Parathyroid adenoma (tissue), 2 donors: ENCODE data around the gene ATG5.
A peak's percentile ranks its signal among the peaks of the same experiment; 100 is the strongest.

Experiments
- H2AFZ ChIP-seq: fragments of 300-600 bp; sonication (generic); one replicate; pipeline ENCODE4 v1.7.0; 2017; ENCODE audit warnings: antibody characterized with exemption, mild to moderate bottlenecking
- H3K27ac ChIP-seq: fragments of 300-600 bp; sonication (generic); one replicate; pipeline ENCODE4 v1.7.0; 2017
- H3K27me3 ChIP-seq: fragments of 300-600 bp; sonication (generic); one replicate; pipeline ENCODE4 v1.7.0; 2017; ENCODE audit warnings: low read length; ENCODE audit not compliant: control insufficient read depth, insufficient read depth
- H3K36me3 ChIP-seq: fragments of 300-600 bp; sonication (generic); one replicate; pipeline ENCODE4 v1.7.0; 2017; ENCODE audit warnings: low read length; ENCODE audit not compliant: control insufficient read depth, insufficient read depth
- H3K4me1 ChIP-seq: fragments of 300-600 bp; sonication (generic); one replicate; pipeline ENCODE4 v1.7.0; 2017; ENCODE audit warnings: control low read depth
- H3K4me2 ChIP-seq: fragments of 300-600 bp; sonication (generic); one replicate; pipeline ENCODE4 v1.7.0; 2017; ENCODE audit warnings: low read length
- H3K4me3 ChIP-seq: fragments of 300-600 bp; sonication (generic); one replicate; pipeline ENCODE4 v1.7.0; 2017; ENCODE audit warnings: low read depth, low read length
- H3K79me2 ChIP-seq: fragments of 300-600 bp; sonication (generic); one replicate; pipeline ENCODE4 v1.7.0; 2017; ENCODE audit warnings: control low read depth
- H3K9ac ChIP-seq: fragments of 300-600 bp; sonication (generic); one replicate; pipeline ENCODE4 v1.7.0; 2017; ENCODE audit warnings: mild to moderate bottlenecking
- H3K9me3 ChIP-seq: fragments of 300-600 bp; sonication (generic); one replicate; pipeline ENCODE4 v1.7.0; 2017; ENCODE audit warnings: low read length; ENCODE audit not compliant: control insufficient read depth
- CTCF ChIP-seq: fragments of 300-600 bp; sonication (generic); IDR thresholded peaks from one replicate; pipeline ENCODE4 v1.7.0; 2017; ENCODE audit warnings: antibody characterized with exemption, mild to moderate bottlenecking
- donor health status: primary hyperparathyroidism.

ATG5 gene

GRCh38 chr6:106359959-106360409, 34.4 kb upstream of the ATG5 start:
- H3K4me1 ChIP-seq = no peaks in the 10 kb centered on the region
- no peaks in the 10 kb centered on the region for H3K79me2 ChIP-seq
- H3K27ac ChIP-seq = no peak overlapping the region
- H3K36me3 ChIP-seq = no peaks in the 10 kb centered on the region
- H3K27me3 ChIP-seq = no peaks in the 10 kb centered on the region
- H3K4me3 ChIP-seq = no peak overlapping the region
- H2AFZ ChIP-seq = peak overlapping the region; percentile 99
- H3K9ac ChIP-seq = no peak overlapping the region
- TF ChIP-seq CTCF = no peak
- H3K9me3 ChIP-seq = no peaks in the 10 kb centered on the region
- peak overlapping the region; percentile 75 for H3K4me2 ChIP-seq

DNA sequence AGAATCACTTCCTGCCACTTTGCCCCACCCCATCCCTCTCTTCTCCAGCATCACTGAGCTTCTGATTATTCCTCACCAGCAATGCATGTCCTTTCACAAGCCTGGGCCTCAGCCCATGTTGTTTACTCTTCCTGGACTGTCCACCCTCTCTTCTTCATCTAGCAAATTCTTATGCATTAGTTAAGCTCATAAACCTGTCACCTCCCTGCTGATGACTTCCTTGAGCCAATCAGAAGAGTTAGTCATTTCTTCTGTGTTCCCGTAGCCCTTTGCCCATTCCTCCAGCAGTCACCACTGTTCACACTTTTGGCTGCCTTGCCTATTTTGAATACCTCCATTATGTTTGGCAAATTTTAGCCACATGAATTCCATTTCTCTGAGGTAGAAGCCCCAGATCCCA, 30.8 kb upstream of the ATG5 start:
- no peak for TF ChIP-seq CTCF
- H3K27ac ChIP-seq = no peak overlapping the region
- H3K79me2 ChIP-seq = no peaks in the 10 kb centered on the region
- H3K4me3 ChIP-seq = no peak overlapping the region
- H3K9ac ChIP-seq = no peak overlapping the region
- H3K36me3 ChIP-seq = no peaks in the 10 kb centered on the region
- H2AFZ ChIP-seq = peak overlapping the region; percentile 14
- no peaks in the 10 kb centered on the region for H3K27me3 ChIP-seq
- H3K4me2 ChIP-seq = no peak overlapping the region
- no peaks in the 10 kb centered on the region for H3K9me3 ChIP-seq
- H3K4me1 ChIP-seq = no peaks in the 10 kb centered on the region

DNA sequence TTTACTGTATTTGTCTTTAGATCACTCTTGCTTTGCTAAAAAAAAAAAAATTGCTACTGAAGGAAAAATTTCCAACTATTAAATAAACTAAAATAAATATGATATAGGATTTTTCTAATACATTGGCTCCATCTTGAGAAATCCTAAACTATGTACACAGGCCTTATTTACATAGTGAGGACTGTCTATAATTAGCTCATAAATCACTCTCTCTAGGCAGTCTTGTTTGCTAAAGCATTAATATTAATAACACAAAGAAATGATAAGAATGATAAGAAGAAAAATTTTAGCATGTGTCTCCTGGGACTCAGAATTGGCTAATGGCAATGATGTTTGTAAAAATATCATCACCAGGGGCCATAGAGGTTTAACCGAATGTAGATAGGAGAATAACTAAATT, 21.7 kb upstream of the ATG5 start:
- no peak overlapping the region for H2AFZ ChIP-seq
- no peak overlapping the region for H3K9ac ChIP-seq
- no peak overlapping the region for H3K4me2 ChIP-seq
- H3K27me3 ChIP-seq = no peaks in the 10 kb centered on the region
- no peaks in the 10 kb centered on the region for H3K79me2 ChIP-seq
- H3K36me3 ChIP-seq = no peaks in the 10 kb centered on the region
- no peak overlapping the region for H3K27ac ChIP-seq
- H3K4me3 ChIP-seq = no peak overlapping the region
- TF ChIP-seq CTCF = no peak
- no peaks in the 10 kb centered on the region for H3K9me3 ChIP-seq
- H3K4me1 ChIP-seq = no peaks in the 10 kb centered on the region

DNA sequence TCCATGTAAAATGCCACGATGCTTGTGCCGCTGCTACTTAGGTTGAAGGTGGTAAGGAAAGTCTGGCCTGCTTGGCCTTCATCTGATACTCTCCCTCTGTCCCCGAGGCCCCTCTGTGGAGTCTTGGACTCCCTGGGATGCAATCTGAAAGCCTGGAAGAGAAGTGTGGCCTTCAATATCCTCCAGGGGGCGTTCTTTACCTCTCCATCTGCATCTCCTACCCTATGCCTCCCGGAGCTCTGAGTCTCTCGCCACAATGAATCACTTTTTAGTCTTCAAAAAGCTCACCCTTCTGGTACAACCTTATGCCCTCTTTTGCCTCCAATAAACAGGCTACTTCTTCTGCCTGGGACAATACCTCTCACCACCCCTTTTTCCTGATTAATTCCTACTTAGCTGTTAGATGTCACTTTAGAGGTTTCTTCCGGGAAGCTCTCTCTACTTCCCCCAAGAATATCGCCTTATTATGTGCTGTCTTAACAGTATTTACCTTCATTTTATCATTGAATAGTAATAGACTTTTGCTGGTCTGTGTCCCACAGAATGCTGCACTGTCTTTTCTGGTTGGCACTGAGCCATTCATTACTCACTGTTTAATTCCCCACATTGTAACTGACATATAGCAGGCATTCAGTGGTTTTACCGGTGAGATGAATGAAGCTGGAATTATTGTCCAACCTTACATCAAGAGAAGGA, 13.9 kb upstream of the ATG5 start:
- peak; percentile 63 for TF ChIP-seq CTCF
- Histone ChIP-seq H3K36me3 (no peaks in the 10 kb centered on the region), H3K9ac (no peak overlapping the region), H3K4me3 (no peak overlapping the region), H3K9me3 (no peaks in the 10 kb centered on the region), H3K27me3 (no peaks in the 10 kb centered on the region), H3K4me2 (no peak overlapping the region), H2AFZ (peak overlapping the region; percentile 70), H3K27ac (no peak overlapping the region), H3K4me1 (no peaks in the 10 kb centered on the region), H3K79me2 (no peaks in the 10 kb centered on the region)
